CD4-positive, alpha-beta T cell treated with Interleukin-17A for 4 hours (primary cell): ENCODE measurements around the gene TACC2.
"Not testable (repeated sequence)": the region's sequence is repeated elsewhere in the genome, so short reads cannot be mapped to it uniquely, and the experiment has no call there.

Experiments used
- DNase-seq: peaks from one replicate; pipeline ENCODE4 v3.0.0-alpha.2; 2020; ENCODE audit warnings: mixed read lengths

TACC2 gene

GRCh38 chr10:121988361-121989324, at the start of gene TACC2:
Gene TACC2 (plus strand): TSS chr10:121989163. CDS start chr10:122021982, 32,819 bp downstream.
- no peak for DNase-seq

- DNase-seq: no peak
Measured at GRCh38 chr10:121941532-121941931, 47.4 kb upstream of the TACC2 start.

- DNase-seq: no peak
Measured at GRCh38 chr10:121942749-121943416, 46.1 kb upstream of the TACC2 start.

GRCh38 chr10:121947343-121948330, 41.3 kb upstream of the TACC2 start:
- DNase-seq: no peak

- DNase-seq: no peak
Measured at GRCh38 chr10:121949049-121949448, 39.9 kb upstream of the TACC2 start.

- DNase-seq: no peak
Measured at GRCh38 chr10:121949451-121949850, 39.5 kb upstream of the TACC2 start.

GRCh38 chr10:121952226-121952625, 36.7 kb upstream of the TACC2 start:
- no peak for DNase-seq

GRCh38 chr10:121956111-121957061, 32.6 kb upstream of the TACC2 start:
- DNase-seq: no peak

GRCh38 chr10:121959671-121960070, 29.3 kb upstream of the TACC2 start:
- DNase-seq: no peak

GRCh38 chr10:121961456-121961855, 27.5 kb upstream of the TACC2 start:
- no peak for DNase-seq

GRCh38 chr10:121965996-121966395, 23.0 kb upstream of the TACC2 start:
- no peak for DNase-seq

GRCh38 chr10:121969086-121969485, 19.9 kb upstream of the TACC2 start:
- not testable (repeated sequence) for DNase-seq

- DNase-seq: no peak
Measured at GRCh38 chr10:121974019-121974534, 14.9 kb upstream of the TACC2 start.

GRCh38 chr10:121974535-121975294, 14.2 kb upstream of the TACC2 start, which contains the start of gene NSMCE4A:
Gene NSMCE4A (minus strand): TSS chr10:121975217. CDS start chr10:121975165, 52 bp downstream.
- peak; percentile 78 for DNase-seq

- DNase-seq: no peak
Measured at GRCh38 chr10:121975295-121976086, 13.5 kb upstream of the TACC2 start.

- DNase-seq: no peak
Measured at GRCh38 chr10:121976607-121977006, 12.4 kb upstream of the TACC2 start.

GRCh38 chr10:121978511-121978910, 10.5 kb upstream of the TACC2 start:
- DNase-seq: no peak

GRCh38 chr10:121981346-121981745, 7.6 kb upstream of the TACC2 start:
- no peak for DNase-seq

GRCh38 chr10:121983852-121984251, 5.1 kb upstream of the TACC2 start:
- DNase-seq: no peak
